ENCODE data around the gene SYNPR.

The SYNPR gene

GRCh38 chr3:63278171-63279004, at the start of gene SYNPR:
SYNPR (plus strand) TSS chr3:63278308.
- no peak for TF ChIP-seq CTCF (IDR thresholded peaks at IDR 0.05)

GRCh38 chr3:63228677-63229076, 49.4 kb upstream of the SYNPR start:
- TF ChIP-seq CTCF (IDR thresholded peaks at IDR 0.05): peak; percentile 46; the same call in 1 of the 2 replicates

GRCh38 chr3:63230146-63230545, 48.0 kb upstream of the SYNPR start:
- TF ChIP-seq CTCF (IDR thresholded peaks at IDR 0.05): no peak

- TF ChIP-seq CTCF (IDR thresholded peaks at IDR 0.05): no peak
Measured at GRCh38 chr3:63231643-63232042, 46.5 kb upstream of the SYNPR start.

GRCh38 chr3:63232764-63233396, 45.2 kb upstream of the SYNPR start:
- TF ChIP-seq CTCF (IDR thresholded peaks at IDR 0.05): peak; percentile 50

- TF ChIP-seq CTCF (IDR thresholded peaks at IDR 0.05): no peak
Measured at GRCh38 chr3:63240381-63240902, 37.7 kb upstream of the SYNPR start.

- no peak for TF ChIP-seq CTCF (IDR thresholded peaks at IDR 0.05)
Measured at GRCh38 chr3:63242124-63242523, 36.0 kb upstream of the SYNPR start.
